Small intestine (tissue), 7 donors: Measurements from ENCODE around the gene SLC16A1. TPM values are rescaled to one million over a fixed set of nuclear protein-coding genes. Genes with fewer than 3 reads are reported as not detected.
"Not testable (repeated sequence)": the region's sequence is repeated elsewhere in the genome, so short reads cannot be mapped to it uniquely, and the experiment has no call there.

Source experiments
- DNase-seq, 2 donors: peaks; one replicate each; pipeline versions ENCODE4 v3.0.0 to v3.0.0-alpha.2; 2013
- FAIRE-seq: peaks from 2 replicates; lab custom pipeline; 2012; peaks lifted over from hg19 to GRCh38; lab: Jason Lieb, UNC
- H3K27ac ChIP-seq, 3 donors: one replicate each; pipeline ENCODE4 v1.5.1; 2013; ENCODE audit warnings: low read length in 2 of 3, mild to moderate bottlenecking in 2 of 3, control low read depth in 1 of 3, inconsistent platforms in 1 of 3, low read depth in 1 of 3, moderate library complexity in 1 of 3
- H3K27me3 ChIP-seq, 3 donors: one replicate each; pipeline ENCODE4 v1.6.1; 2013; ENCODE audit warnings: low read length in 3 of 3, inconsistent platforms in 1 of 3; ENCODE audit not compliant: control insufficient read depth in 3 of 3, insufficient read depth in 3 of 3
- H3K36me3 ChIP-seq, 3 donors: one replicate each; pipeline ENCODE4 v1.6.1; 2013; ENCODE audit warnings: low read length in 3 of 3, inconsistent platforms in 1 of 3, low read depth in 1 of 3, mild to moderate bottlenecking in 1 of 3, moderate library complexity in 1 of 3; ENCODE audit not compliant: control insufficient read depth in 3 of 3, insufficient read depth in 2 of 3
- H3K4me1 ChIP-seq, 3 donors: one replicate each; pipeline ENCODE4 v1.6.1; 2013; ENCODE audit warnings: low read length in 2 of 3, inconsistent platforms in 1 of 3, low read depth in 1 of 3, mild to moderate bottlenecking in 1 of 3, moderate library complexity in 1 of 3; ENCODE audit not compliant: control insufficient read depth in 3 of 3, insufficient read depth in 2 of 3
- H3K4me3 ChIP-seq, 3 donors: one replicate each; pipeline ENCODE4 v1.5.1; 2013; ENCODE audit warnings: low read length in 3 of 3, control low read depth in 1 of 3, inconsistent platforms in 1 of 3, low read depth in 1 of 3, mild to moderate bottlenecking in 1 of 3, moderate library complexity in 1 of 3
- H3K9me3 ChIP-seq, 2 donors: one replicate each; pipeline ENCODE4 v1.6.1; 2013; ENCODE audit warnings: low read depth in 1 of 2, low read length in 1 of 2; ENCODE audit not compliant: control insufficient read depth in 2 of 2, insufficient read depth in 1 of 2
- WGBS, 3 donors: extraction: QIAGEN DNeasy Blood & Tissue Kit; methylation state at CpG; one replicate each; pipeline ENCODE4 v1.1.7; 2013; 5-methylcytosine and 5-hydroxymethylcytosine counted together
- polyA plus RNA-seq, 4 donors: library from polyadenylated mRNA; stranded (reverse) in 3 of 4; unstranded in 1 of 4; fragments of 200-250 nt in 3 of 4; fragments of 120-200 nt in 1 of 4; gene quantifications; one replicate each; pipeline versions ENCODE4 v1.2.1 to v1.2.3, GENCODE V29; 2013
- donor health status: healthy with polysubstance abuse.
- donor health status: control.
- donor health status: control.
- donor health status: Bipolar disorder and iron deficiency.
- donor health status: healthy.

The SLC16A1 gene
- polyA plus RNA-seq, 4 donors, result 6.8 to 29.9 (median 14.6) TPM

- H3K27ac ChIP-seq, result no peak overlapping the region
- WGBS, 3 donors, result 91 to 92% (median 91%) methylated on average over 6 of the region's 6 CpGs
- H3K9me3 ChIP-seq, result peaks cover 0 to 36% of the 10 kb centered on the region in 2 donors
- H3K27me3 ChIP-seq, result no peaks in the 10 kb centered on the region
- FAIRE-seq, result no peak
- DNase-seq, result no peak
- H3K4me3 ChIP-seq, result no peak overlapping the region
- no peaks in the 10 kb centered on the region for H3K36me3 ChIP-seq
- no peaks in the 10 kb centered on the region for H3K4me1 ChIP-seq
These were observed 62.5 kb downstream of the SLC16A1 start for GRCh38 chr1:112893288-112894009.

GRCh38 chr1:112889906-112890305, 66.1 kb downstream of the SLC16A1 start:
- WGBS, 3 donors, result 80 to 88% (median 83%) methylated on average over 9 of the region's 9 CpGs
- not testable (repeated sequence) for FAIRE-seq, H3K4me1 ChIP-seq

GRCh38 chr1:112889052-112889768, 66.8 kb downstream of the SLC16A1 start:
- Histone ChIP-seq H3K4me3 (no peak overlapping the region), H3K4me1 (peaks cover 0 to 5% (median 2%) of the 10 kb centered on the region in 3 donors), H3K9me3 (peaks cover 0 to 15% of the 10 kb centered on the region in 2 donors), H3K36me3 (no peaks in the 10 kb centered on the region), H3K27me3 (no peaks in the 10 kb centered on the region), H3K27ac (no peak overlapping the region)
- no peak for FAIRE-seq
- WGBS, 3 donors, result 53 to 93% (median 74%) methylated on average over 2 of the region's 2 CpGs
- no peak for DNase-seq

More at GRCh38 chr1:112889906-112890305, 66.1 kb downstream of the SLC16A1 start:
- H3K9me3 ChIP-seq, result peaks cover 0 to 22% of the 10 kb centered on the region in 2 donors
- DNase-seq, H3K4me3 ChIP-seq, H3K27ac ChIP-seq, H3K27me3 ChIP-seq, H3K36me3 ChIP-seq: not testable (repeated sequence)

GRCh38 chr1:112888630-112889029, 67.4 kb downstream of the SLC16A1 start:
- Histone ChIP-seq H3K27me3 (no peaks in the 10 kb centered on the region), H3K36me3 (no peaks in the 10 kb centered on the region), H3K27ac (no peak overlapping the region), H3K4me3 (no peak overlapping the region), H3K4me1 (peaks cover 0 to 5% (median 2%) of the 10 kb centered on the region in 3 donors), H3K9me3 (peaks cover 0 to 11% of the 10 kb centered on the region in 2 donors)
- DNase-seq (no peak), FAIRE-seq (no peak)
- WGBS, 3 donors, result 51 to 54% (median 52%) methylated on average over 2 of the region's 2 CpGs

DNA sequence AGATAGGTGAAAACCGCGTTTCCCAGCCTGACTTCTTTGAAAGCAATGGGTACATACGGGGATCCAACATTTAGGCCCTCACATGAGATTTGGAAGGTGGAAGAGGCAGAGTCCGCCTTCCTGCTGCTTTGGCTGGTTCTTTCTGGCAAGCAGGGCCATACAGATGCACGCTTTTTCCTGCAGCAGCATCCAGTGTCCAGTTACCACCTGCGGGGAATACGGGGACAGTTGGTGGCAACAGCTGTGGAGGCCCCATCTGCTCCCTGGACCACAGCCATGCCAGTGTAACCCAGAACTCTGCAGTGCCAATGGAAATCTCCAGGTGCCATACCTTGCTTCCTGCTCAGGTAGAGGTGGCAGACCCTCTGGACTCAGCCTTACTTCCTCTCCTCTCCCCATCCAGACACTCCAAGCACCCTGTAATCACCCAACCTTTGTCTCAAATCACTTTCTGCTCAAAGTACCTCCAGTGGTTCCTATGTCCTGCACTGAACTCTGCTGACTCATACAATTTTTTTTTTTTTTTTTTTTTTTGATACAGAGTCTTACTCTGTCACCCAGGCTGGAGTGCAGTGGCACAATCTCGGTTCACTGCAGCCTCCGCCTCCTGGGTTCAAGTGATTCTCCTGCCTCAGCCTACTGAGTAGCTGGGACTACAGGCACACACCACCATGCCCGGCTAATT, 68.3 kb downstream of the SLC16A1 start:
- Histone ChIP-seq H3K4me1 (peaks cover 0 to 5% (median 2%) of the 10 kb centered on the region in 3 donors), H3K27me3 (no peaks in the 10 kb centered on the region), H3K9me3 (peaks cover 0 to 3% of the 10 kb centered on the region in 2 donors), H3K27ac (peak overlapping the region; percentile 44 to 71 (median 59)), H3K4me3 (no peak overlapping the region), H3K36me3 (no peaks in the 10 kb centered on the region)
- FAIRE-seq (no peak), DNase-seq (peak; percentile 57 to 90)
- 41 to 78% (median 60%) methylated on average over 10 of the region's 10 CpGs for WGBS, 3 donors

GRCh38 chr1:112884996-112885395, 71.0 kb downstream of the SLC16A1 start:
- not testable (repeated sequence) for H3K27me3 ChIP-seq, H3K9me3 ChIP-seq, H3K27ac ChIP-seq, H3K36me3 ChIP-seq, H3K4me3 ChIP-seq, FAIRE-seq, DNase-seq
- 82 to 95% (median 89%) methylated on average over 5 of the region's 5 CpGs for WGBS, 3 donors
- H3K4me1 ChIP-seq, result peaks cover 0 to 14% (median 2%) of the 10 kb centered on the region in 3 donors

- no peaks in the 10 kb centered on the region for H3K36me3 ChIP-seq
- H3K4me3 ChIP-seq, result no peak overlapping the region
- FAIRE-seq (no peak), DNase-seq (no peak)
- H3K9me3 ChIP-seq, result no peaks in the 10 kb centered on the region
- no peaks in the 10 kb centered on the region for H3K27me3 ChIP-seq
- no peak overlapping the region for H3K27ac ChIP-seq
- H3K4me1 ChIP-seq, result peaks cover 0 to 9% (median 2%) of the 10 kb centered on the region in 3 donors
- WGBS, 3 donors, result 45 to 51% (median 47%) methylated on average over 4 of the region's 4 CpGs
These were observed 73.7 kb downstream of the SLC16A1 start for GRCh38 chr1:112882271-112882744.

DNA sequence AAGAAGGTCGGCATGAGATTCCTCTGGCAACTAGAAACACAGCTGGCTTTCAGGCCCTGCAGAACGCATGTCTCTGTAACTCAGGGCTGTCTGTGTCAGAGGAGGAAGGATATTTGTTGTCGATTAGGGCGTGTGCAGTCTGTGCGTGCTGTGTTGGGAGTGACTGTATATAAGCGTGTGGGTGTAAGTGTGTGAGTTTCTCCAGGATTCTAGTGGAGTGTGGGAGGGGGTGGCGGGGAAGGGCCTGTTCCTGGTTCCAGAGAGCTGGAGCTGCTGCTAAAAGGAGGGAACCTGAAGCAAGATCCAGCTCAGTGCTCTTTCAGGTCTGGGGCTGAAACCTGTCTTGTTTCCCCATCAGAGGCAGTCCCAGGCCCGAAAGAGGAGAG, 74.3 kb downstream of the SLC16A1 start:
- DNase-seq, result peak; percentile 23 to 75
- Histone ChIP-seq H3K36me3 (no peaks in the 10 kb centered on the region), H3K4me3 (no peak overlapping the region), H3K27me3 (no peaks in the 10 kb centered on the region), H3K9me3 (no peaks in the 10 kb centered on the region), H3K4me1 (peaks cover 0 to 9% (median 2%) of the 10 kb centered on the region in 3 donors), H3K27ac (no peak overlapping the region)
- FAIRE-seq, result no peak
- 25 to 56% (median 38%) methylated on average over 8 of the region's 8 CpGs for WGBS, 3 donors
